Memory B cell (primary cell): ENCODE results near the gene HCFC1R1.
A peak's percentile ranks its signal among the peaks of the same experiment; 100 is the strongest.

ENCODE experiments used
- ATAC-seq: fragments of 150-1000 bp; cut with Tn5 transposase; 2 replicates; pipeline ENCODE4 v1.10.0; 2021; ENCODE audit warnings: low read depth, mild to moderate bottlenecking, moderate library complexity
- DNase-seq, 2 donors: peaks; one replicate each; pipeline ENCODE4 v3.0.0; 2022; ENCODE audit warnings: low spot score in 2 of 2
- H3K27ac Mint-ChIP-seq: one replicate; pipeline ENCODE4 v1.8.0; 2022; ENCODE audit warnings: mild to moderate bottlenecking, moderate library complexity, mixed read lengths
- H3K27me3 Mint-ChIP-seq: one replicate; pipeline ENCODE4 v1.8.0; 2022; ENCODE audit warnings: mixed read lengths
- H3K36me3 Mint-ChIP-seq: one replicate; pipeline ENCODE4 v1.8.0; 2022; ENCODE audit warnings: mild to moderate bottlenecking, mixed read lengths
- H3K4me1 Mint-ChIP-seq: one replicate; pipeline ENCODE4 v1.8.0; 2022; ENCODE audit warnings: mixed read lengths
- H3K4me3 Mint-ChIP-seq: one replicate; pipeline ENCODE4 v1.8.0; 2022; ENCODE audit warnings: mild to moderate bottlenecking, moderate library complexity, mixed read lengths
- H3K9me3 Mint-ChIP-seq: one replicate; pipeline ENCODE4 v1.8.0; 2022; ENCODE audit warnings: mixed read lengths

Gene HCFC1R1

GRCh38 chr16:3051009-3051408, 27.3 kb upstream of the HCFC1R1 start:
- Mint-ChIP-seq H3K36me3 (peaks cover 6% of the 10 kb centered on the region), H3K4me3 (no peak overlapping the region), H3K9me3 (no peaks in the 10 kb centered on the region), H3K4me1 (peaks cover 14% of the 10 kb centered on the region), H3K27me3 (peaks cover 6% of the 10 kb centered on the region), H3K27ac (no peak overlapping the region)
- DNase-seq (no peak), ATAC-seq (no peak)

GRCh38 chr16:3050487-3050886, 26.7 kb upstream of the HCFC1R1 start:
- no peak overlapping the region for H3K27ac Mint-ChIP-seq
- H3K4me3 Mint-ChIP-seq: no peak overlapping the region
- ATAC-seq (no peak), DNase-seq (no peak)
- H3K9me3 Mint-ChIP-seq: no peaks in the 10 kb centered on the region
- H3K27me3 Mint-ChIP-seq: peaks cover 6% of the 10 kb centered on the region
- peaks cover 6% of the 10 kb centered on the region for H3K36me3 Mint-ChIP-seq
- peaks cover 14% of the 10 kb centered on the region for H3K4me1 Mint-ChIP-seq

- ATAC-seq: no peak
- Mint-ChIP-seq H3K4me1 (peaks cover 15% of the 10 kb centered on the region), H3K27ac (no peak overlapping the region), H3K9me3 (no peaks in the 10 kb centered on the region), H3K36me3 (peaks cover 6% of the 10 kb centered on the region), H3K27me3 (peaks cover 9% of the 10 kb centered on the region), H3K4me3 (no peak overlapping the region)
- no peak for DNase-seq
Observed at GRCh38 chr16:3049921-3050481, 26.3 kb upstream of the HCFC1R1 start.

GRCh38 chr16:3047387-3047720, 23.6 kb upstream of the HCFC1R1 start:
- H3K27ac Mint-ChIP-seq: no peak overlapping the region
- no peak overlapping the region for H3K4me3 Mint-ChIP-seq

GRCh38 chr16:3046641-3047386, 23.1 kb upstream of the HCFC1R1 start:
- Mint-ChIP-seq H3K36me3 (no peaks in the 10 kb centered on the region), H3K4me3 (peak overlapping the region; percentile 43), H3K27me3 (peaks cover 18% of the 10 kb centered on the region), H3K9me3 (no peaks in the 10 kb centered on the region), H3K4me1 (peaks cover 3% of the 10 kb centered on the region), H3K27ac (no peak overlapping the region)
- DNase-seq (no peak), ATAC-seq (no peak)

More at GRCh38 chr16:3047387-3047720, 23.6 kb upstream of the HCFC1R1 start:
- H3K9me3 Mint-ChIP-seq: no peaks in the 10 kb centered on the region
- H3K36me3 Mint-ChIP-seq: no peaks in the 10 kb centered on the region
- DNase-seq (no peak), ATAC-seq (no peak)
- H3K27me3 Mint-ChIP-seq: peaks cover 18% of the 10 kb centered on the region
- peaks cover 3% of the 10 kb centered on the region for H3K4me1 Mint-ChIP-seq

- Mint-ChIP-seq H3K9me3 (no peaks in the 10 kb centered on the region), H3K4me3 (peak within 1 kb of the TSS; percentile 84), H3K27me3 (peaks cover 18% of the 10 kb centered on the region), H3K36me3 (no peaks in the 10 kb centered on the region), H3K4me1 (peaks cover 3% of the 10 kb centered on the region), H3K27ac (no peak within 1 kb of the TSS)
- DNase-seq: peak; percentile 49 to 58
- peak; percentile 90 for ATAC-seq
Observed at GRCh38 chr16:3045758-3046640, 22.3 kb upstream of the HCFC1R1 start, which contains the start of gene MMP25. Gene MMP25 (plus strand): TSS chr16:3046561. CDS start chr16:3046918, 357 bp downstream.

- ATAC-seq: no peak
- peaks cover 3% of the 10 kb centered on the region for H3K4me1 Mint-ChIP-seq
Observed at GRCh38 chr16:3044708-3045107, 21.0 kb upstream of the HCFC1R1 start.

GRCh38 chr16:3042376-3042775, 18.6 kb upstream of the HCFC1R1 start:
- Mint-ChIP-seq H3K4me3 (no peak overlapping the region), H3K4me1 (peaks cover 3% of the 10 kb centered on the region), H3K27me3 (peaks cover 25% of the 10 kb centered on the region), H3K27ac (no peak overlapping the region), H3K9me3 (no peaks in the 10 kb centered on the region), H3K36me3 (no peaks in the 10 kb centered on the region)
- no peak for ATAC-seq
- DNase-seq: no peak

More at GRCh38 chr16:3044708-3045107, 21.0 kb upstream of the HCFC1R1 start:
- H3K27me3 Mint-ChIP-seq: peaks cover 23% of the 10 kb centered on the region
- peak overlapping the region; percentile 84 for H3K4me3 Mint-ChIP-seq
- H3K27ac Mint-ChIP-seq: no peak overlapping the region
- no peaks in the 10 kb centered on the region for H3K36me3 Mint-ChIP-seq
- no peaks in the 10 kb centered on the region for H3K9me3 Mint-ChIP-seq
- DNase-seq: no peak

- Mint-ChIP-seq H3K9me3 (no peaks in the 10 kb centered on the region), H3K27me3 (peaks cover 31% of the 10 kb centered on the region), H3K4me1 (peaks cover 7% of the 10 kb centered on the region), H3K4me3 (no peak overlapping the region), H3K36me3 (peaks cover 2% of the 10 kb centered on the region), H3K27ac (no peak overlapping the region)
- ATAC-seq: no peak
- no peak for DNase-seq
Observed at GRCh38 chr16:3038896-3039295, 15.2 kb upstream of the HCFC1R1 start.

- Mint-ChIP-seq H3K36me3 (peaks cover 2% of the 10 kb centered on the region), H3K27me3 (peaks cover 33% of the 10 kb centered on the region), H3K27ac (no peak overlapping the region), H3K4me1 (peaks cover 7% of the 10 kb centered on the region), H3K4me3 (no peak overlapping the region), H3K9me3 (no peaks in the 10 kb centered on the region)
- ATAC-seq (no peak), DNase-seq (no peak)
Observed at GRCh38 chr16:3038256-3038655, 14.5 kb upstream of the HCFC1R1 start.

GRCh38 chr16:3036726-3037315, 13.1 kb upstream of the HCFC1R1 start, which contains the start of gene BICDL2:
Gene BICDL2 (minus strand): TSS chr16:3036944. CDS start chr16:3035496, 1,448 bp downstream.
- peak within 1 kb of the TSS; percentile 60 for H3K4me3 Mint-ChIP-seq
- no peaks in the 10 kb centered on the region for H3K9me3 Mint-ChIP-seq
- H3K27me3 Mint-ChIP-seq: peaks cover 42% of the 10 kb centered on the region
- H3K4me1 Mint-ChIP-seq: peaks cover 7% of the 10 kb centered on the region
- H3K36me3 Mint-ChIP-seq: peaks cover 2% of the 10 kb centered on the region
- no peak for ATAC-seq
- DNase-seq: no peak
- peak within 1 kb of the TSS; percentile 15 for H3K27ac Mint-ChIP-seq

- H3K27me3 Mint-ChIP-seq: peaks cover 46% of the 10 kb centered on the region
- H3K4me1 Mint-ChIP-seq: peaks cover 7% of the 10 kb centered on the region
- H3K9me3 Mint-ChIP-seq: no peaks in the 10 kb centered on the region
- peak overlapping the region; percentile 15 for H3K27ac Mint-ChIP-seq
- ATAC-seq: no peak
- no peak for DNase-seq
- peaks cover 2% of the 10 kb centered on the region for H3K36me3 Mint-ChIP-seq
- peak overlapping the region; percentile 11 for H3K4me3 Mint-ChIP-seq
Observed at GRCh38 chr16:3035972-3036725, 12.4 kb upstream of the HCFC1R1 start.

GRCh38 chr16:3035289-3035971, 11.7 kb upstream of the HCFC1R1 start:
- H3K27ac Mint-ChIP-seq: peak overlapping the region; percentile 15
- DNase-seq (no peak), ATAC-seq (no peak)
- H3K4me1 Mint-ChIP-seq: peaks cover 9% of the 10 kb centered on the region
- H3K36me3 Mint-ChIP-seq: peaks cover 2% of the 10 kb centered on the region
- H3K4me3 Mint-ChIP-seq: no peak overlapping the region
- no peaks in the 10 kb centered on the region for H3K9me3 Mint-ChIP-seq
- peaks cover 52% of the 10 kb centered on the region for H3K27me3 Mint-ChIP-seq
